ENCODE results near the gene AFAP1.
A peak's percentile ranks its signal among the peaks of the same experiment; 100 is the strongest.

Gene AFAP1

GRCh38 chr4:7727749-7728148, 211.9 kb downstream of the AFAP1 start:
- Histone ChIP-seq H3K4me1 (no peaks in the 10 kb centered on the region), H3K36me3 (no peaks in the 10 kb centered on the region), H3K9me3 (no peaks in the 10 kb centered on the region), H3K4me3 (ENCODE audit: low read depth, low read length) (no peak overlapping the region), H3K27me3 (no peaks in the 10 kb centered on the region)
- no peak for TF ChIP-seq CTCF (IDR thresholded peaks at IDR 0.05; ENCODE audit: low read depth, low read length)
- no peak for DNase-seq

- H3K36me3 ChIP-seq: no peaks in the 10 kb centered on the region
- DNase-seq: no peak
- no peak for TF ChIP-seq CTCF (IDR thresholded peaks at IDR 0.05; ENCODE audit: low read depth, low read length)
- no peaks in the 10 kb centered on the region for H3K27me3 ChIP-seq
- no peaks in the 10 kb centered on the region for H3K9me3 ChIP-seq
- no peaks in the 10 kb centered on the region for H3K4me1 ChIP-seq
- H3K4me3 ChIP-seq (ENCODE audit: low read depth, low read length): no peak overlapping the region
These were observed 212.8 kb downstream of the AFAP1 start for GRCh38 chr4:7726665-7727413.

- no peak for TF ChIP-seq CTCF (IDR thresholded peaks at IDR 0.05; ENCODE audit: low read depth, low read length)
- DNase-seq: no peak
- no peaks in the 10 kb centered on the region for H3K9me3 ChIP-seq
- H3K4me1 ChIP-seq: no peaks in the 10 kb centered on the region
- H3K4me3 ChIP-seq (ENCODE audit: low read depth, low read length): no peak overlapping the region
- H3K36me3 ChIP-seq: no peaks in the 10 kb centered on the region
- H3K27me3 ChIP-seq: no peaks in the 10 kb centered on the region
These were observed 213.7 kb downstream of the AFAP1 start for GRCh38 chr4:7725951-7726350.

- no peak for DNase-seq
- no peaks in the 10 kb centered on the region for H3K27me3 ChIP-seq
- H3K36me3 ChIP-seq: no peaks in the 10 kb centered on the region
- H3K4me1 ChIP-seq: no peaks in the 10 kb centered on the region
- H3K4me3 ChIP-seq (ENCODE audit: low read depth, low read length): no peak overlapping the region
- H3K9me3 ChIP-seq: no peaks in the 10 kb centered on the region
- no peak for TF ChIP-seq CTCF (IDR thresholded peaks at IDR 0.05; ENCODE audit: low read depth, low read length)
These were observed 216.0 kb downstream of the AFAP1 start for GRCh38 chr4:7723625-7724024.

GRCh38 chr4:7722766-7723387, 216.8 kb downstream of the AFAP1 start:
- no peak for TF ChIP-seq CTCF (IDR thresholded peaks at IDR 0.05; ENCODE audit: low read depth, low read length)
- no peaks in the 10 kb centered on the region for H3K9me3 ChIP-seq
- no peaks in the 10 kb centered on the region for H3K36me3 ChIP-seq
- no peaks in the 10 kb centered on the region for H3K4me1 ChIP-seq
- no peak for DNase-seq
- no peak overlapping the region for H3K4me3 ChIP-seq (ENCODE audit: low read depth, low read length)
- no peaks in the 10 kb centered on the region for H3K27me3 ChIP-seq

GRCh38 chr4:7721984-7722551, 217.6 kb downstream of the AFAP1 start:
- no peaks in the 10 kb centered on the region for H3K4me1 ChIP-seq
- no peak for DNase-seq

More at GRCh38 chr4:7721984-7722551, 217.6 kb downstream of the AFAP1 start:
- Histone ChIP-seq H3K27me3 (no peaks in the 10 kb centered on the region), H3K36me3 (no peaks in the 10 kb centered on the region), H3K9me3 (no peaks in the 10 kb centered on the region), H3K4me3 (ENCODE audit: low read depth, low read length) (no peak overlapping the region)
- TF ChIP-seq CTCF (IDR thresholded peaks at IDR 0.05; ENCODE audit: low read depth, low read length): peak; percentile 43

All from BE2C (cell line).